ENCODE data around the gene ADGRD1. TPM values are rescaled to one million over a fixed set of nuclear protein-coding genes. Genes with fewer than 3 reads are reported as not detected.

Gene ADGRD1
- polyA plus RNA-seq, 1 of the 3 experiments (the other 2 are of a cell fraction): not detected

DNA sequence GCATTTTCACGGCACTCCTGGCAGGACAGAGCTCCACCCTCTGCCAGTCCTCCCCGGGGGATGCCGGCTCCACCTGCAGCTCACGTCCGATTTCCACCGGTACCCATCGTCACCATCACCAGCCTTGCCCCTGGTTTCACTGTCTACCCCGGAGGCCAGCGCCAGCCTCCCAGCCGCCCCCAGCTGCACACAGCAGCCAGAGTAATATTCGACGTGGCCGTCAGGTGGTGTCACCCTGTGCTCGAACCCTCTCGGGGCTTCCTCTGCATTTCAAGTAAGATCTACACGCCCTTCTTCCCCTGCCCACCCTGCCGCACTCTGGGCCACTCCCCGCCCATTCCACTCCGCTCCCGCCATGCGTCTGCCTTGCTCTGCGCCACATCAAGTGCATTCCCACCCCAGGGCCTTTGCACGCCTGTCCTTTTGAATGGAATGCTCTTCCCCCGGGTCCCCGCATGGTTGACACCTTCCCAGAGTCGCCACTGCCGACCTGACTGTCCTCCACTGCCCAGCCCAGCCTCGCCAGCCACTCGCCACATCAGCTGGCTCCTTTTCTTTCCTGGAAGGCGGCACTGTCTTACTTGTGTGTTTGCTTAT is 80.3 kb downstream of the ADGRD1 start:
- no peak for DNase-seq
- Histone ChIP-seq H3F3A (replicated peaks; ENCODE audit: insufficient read depth) (no peaks in the 10 kb centered on the region), H3K4me3 (ENCODE audit: low read depth in 2 of 2, low read length in 1 of 2) (no peak overlapping the region), H3K4me2 (no peak overlapping the region), H3K9ac (no peak overlapping the region), H3K27ac (ENCODE audit: low read depth in 2 of 2, low read length in 1 of 2) (no peak overlapping the region), H3K36me3 (replicated peaks in 1 of 2; ENCODE audit: control insufficient read depth in 1 of 2, insufficient read depth in 2 of 2, low read length in 1 of 2) (no peaks in the 10 kb centered on the region), H4K20me1 (ENCODE audit: insufficient read depth) (no peaks in the 10 kb centered on the region), H3K27me3 (ENCODE audit: insufficient read depth) (no peaks in the 10 kb centered on the region), H3K4me1 (ENCODE audit: control insufficient read depth in 1 of 2, insufficient read depth in 2 of 2, low read depth in 1 of 2, low read length in 1 of 2) (peaks cover 0 to under 1% of the 10 kb centered on the region in 2 experiments; a peak in 1 of 4 replicates), H3K9me3 (no peaks in the 10 kb centered on the region), H3K79me2 (ENCODE audit: insufficient read depth) (no peaks in the 10 kb centered on the region), H3K9me2 (no peaks in the 10 kb centered on the region), H2AFZ (ENCODE audit: low read depth) (no peak overlapping the region)
- POLR2A ChIA-PET: no interaction called here
- TF ChIP-seq SMC3 (IDR thresholded peaks at IDR 0.05; ENCODE audit: low read depth, low read length) (no peak), CHD2 (IDR thresholded peaks at IDR 0.05; ENCODE audit: low read length, partially characterized antibody) (no peak), JUND (IDR thresholded peaks at IDR 0.05) (no peak), RCOR1 (IDR thresholded peaks at IDR 0.05; ENCODE audit: low read length) (no peak), MAX (IDR thresholded peaks at IDR 0.05; ENCODE audit: low read depth) (no peak), SIN3A (IDR thresholded peaks at IDR 0.05; ENCODE audit: borderline replicate concordance, low read depth, low read length) (no peak), EZH2phosphoT487 (IDR thresholded peaks at IDR 0.05; ENCODE audit: borderline replicate concordance, low read depth) (no peak), FOXJ3 (CRISPR knock-in tag; IDR thresholded peaks at IDR 0.05) (no peak), NRF1 (IDR thresholded peaks at IDR 0.05; ENCODE audit: low read depth, low read length) (no peak), FOSL2 (IDR thresholded peaks at IDR 0.05; ENCODE audit: borderline replicate concordance, low read depth) (no peak), GABPA (IDR thresholded peaks at IDR 0.05; ENCODE audit: low read depth) (no peak), MEF2A (IDR thresholded peaks at IDR 0.05; ENCODE audit: borderline replicate concordance, low read depth) (no peak), YY1 (IDR thresholded peaks at IDR 0.05; ENCODE audit: low read depth) (no peak), ELF1 (IDR thresholded peaks at IDR 0.05) (no peak), EP300 (IDR thresholded peaks at IDR 0.05; ENCODE audit: borderline replicate concordance in 1 of 2, low read depth in 1 of 2, low read length in 1 of 2) (no peak), RAD21 (IDR thresholded peaks at IDR 0.05; ENCODE audit: low read length) (no peak), GATA2 (CRISPR knock-in tag; IDR thresholded peaks at IDR 0.05) (no peak)
- TF ChIP-seq, protein P1, sequence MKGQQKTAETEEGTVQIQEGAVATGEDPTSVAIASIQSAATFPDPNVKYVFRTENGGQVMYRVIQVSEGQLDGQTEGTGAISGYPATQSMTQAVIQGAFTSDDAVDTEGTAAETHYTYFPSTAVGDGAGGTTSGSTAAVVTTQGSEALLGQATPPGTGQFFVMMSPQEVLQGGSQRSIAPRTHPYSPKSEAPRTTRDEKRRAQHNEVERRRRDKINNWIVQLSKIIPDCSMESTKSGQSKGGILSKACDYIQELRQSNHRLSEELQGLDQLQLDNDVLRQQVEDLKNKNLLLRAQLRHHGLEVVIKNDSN (IDR thresholded peaks at IDR 0.05; ENCODE audit: borderline replicate concordance, low read depth): no peak
- TF ChIP-seq, protein P2, sequence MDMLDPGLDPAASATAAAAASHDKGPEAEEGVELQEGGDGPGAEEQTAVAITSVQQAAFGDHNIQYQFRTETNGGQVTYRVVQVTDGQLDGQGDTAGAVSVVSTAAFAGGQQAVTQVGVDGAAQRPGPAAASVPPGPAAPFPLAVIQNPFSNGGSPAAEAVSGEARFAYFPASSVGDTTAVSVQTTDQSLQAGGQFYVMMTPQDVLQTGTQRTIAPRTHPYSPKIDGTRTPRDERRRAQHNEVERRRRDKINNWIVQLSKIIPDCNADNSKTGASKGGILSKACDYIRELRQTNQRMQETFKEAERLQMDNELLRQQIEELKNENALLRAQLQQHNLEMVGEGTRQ (IDR thresholded peaks at IDR 0.05; ENCODE audit: borderline replicate concordance, low read depth, low read length): no peak
- 69% methylated on average over 27 of the region's 30 CpGs for WGBS (ENCODE audit: low lambda C conversion rate)
- CTCF ChIA-PET: interaction anchor here (0.8 to 2.2 kb wide), 3 partner anchors 22 to 117 kb away, joined by 3 to 6 read pairs (median 4); no protein-coding TSS in a partner anchor

Measured in SK-N-SH (cell line).